GDM1 (cell line): ENCODE measurements around the gene RPRD1A.
"Not testable (repeated sequence)": the region's sequence is repeated elsewhere in the genome, so short reads cannot be mapped to it uniquely, and the experiment has no call there.

Source experiments
- DNase-seq: peaks from one replicate; lab custom pipeline; 2025; lab: John Stamatoyannopoulos, UW

RPRD1A gene, protein sequence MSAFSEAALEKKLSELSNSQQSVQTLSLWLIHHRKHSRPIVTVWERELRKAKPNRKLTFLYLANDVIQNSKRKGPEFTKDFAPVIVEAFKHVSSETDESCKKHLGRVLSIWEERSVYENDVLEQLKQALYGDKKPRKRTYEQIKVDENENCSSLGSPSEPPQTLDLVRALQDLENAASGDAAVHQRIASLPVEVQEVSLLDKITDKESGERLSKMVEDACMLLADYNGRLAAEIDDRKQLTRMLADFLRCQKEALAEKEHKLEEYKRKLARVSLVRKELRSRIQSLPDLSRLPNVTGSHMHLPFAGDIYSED

DNA sequence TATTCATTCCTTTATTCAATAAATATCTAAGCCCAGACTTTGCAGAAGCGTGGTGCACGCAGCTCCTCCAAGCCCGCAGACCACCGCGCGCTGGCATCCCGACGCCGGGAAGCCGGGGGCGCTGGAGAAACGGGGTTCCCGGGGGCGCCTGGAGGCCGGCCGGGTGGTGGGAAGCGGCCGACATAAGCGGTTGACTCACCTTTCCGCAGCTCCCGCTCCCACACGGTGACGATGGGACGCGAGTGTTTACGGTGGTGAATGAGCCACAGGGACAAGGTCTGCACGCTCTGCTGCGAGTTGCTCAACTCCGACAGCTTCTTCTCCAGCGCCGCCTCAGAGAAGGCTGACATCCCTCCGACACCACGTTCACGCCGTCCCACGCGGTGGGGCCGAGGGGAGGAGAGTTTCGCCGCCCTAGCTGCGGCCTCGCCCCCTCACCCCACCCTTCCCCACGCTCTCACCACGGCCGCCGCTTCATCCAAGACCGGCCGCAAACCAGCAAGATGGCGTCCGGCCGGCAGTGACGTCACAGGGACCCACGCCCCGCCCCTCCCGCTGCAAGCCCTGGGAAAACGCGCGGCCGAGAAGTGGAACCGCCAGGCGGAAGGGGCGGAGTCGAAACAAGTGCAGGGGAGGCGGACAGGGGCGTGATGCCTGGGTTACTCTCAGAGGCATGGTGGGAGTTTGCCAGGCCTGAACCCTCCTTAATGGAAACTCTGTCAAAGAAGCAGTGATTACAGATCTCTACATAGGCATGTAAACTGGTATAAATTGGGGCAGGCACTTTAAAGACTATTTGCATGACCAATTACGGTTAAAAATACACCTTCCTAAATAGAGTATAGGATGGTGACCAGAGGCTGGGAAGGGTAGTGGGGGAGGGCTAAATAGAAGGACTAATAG, at the start of gene RPRD1A:
TSS of gene RPRD1A (minus strand) at position 505 of the 903 bp plus-strand sequence. CDS start at position 350, 155 bp downstream.
- DNase-seq = peak; percentile 96

DNA sequence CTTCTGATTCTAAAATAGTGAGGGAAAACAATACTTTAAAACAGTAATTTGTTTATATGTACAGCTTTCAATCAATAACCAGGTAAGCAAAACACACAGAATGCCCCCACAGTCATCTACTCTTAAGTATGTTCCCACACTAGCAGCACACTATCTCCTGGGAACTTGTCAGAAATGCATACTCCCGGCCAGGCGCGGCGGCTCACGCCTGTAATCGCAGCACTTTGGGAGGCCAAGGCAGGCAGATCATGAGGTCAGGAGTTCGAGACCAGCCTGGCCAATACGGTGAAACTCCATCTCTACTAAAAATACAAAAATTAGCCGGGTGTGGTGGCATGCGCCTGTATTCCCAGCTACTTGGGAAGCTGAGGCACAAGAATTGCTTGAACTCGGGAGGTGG, 49.4 kb upstream of the RPRD1A start:
- not testable (repeated sequence) for DNase-seq

GRCh38 chr18:36114738-36115137, 47.4 kb upstream of the RPRD1A start:
- no peak for DNase-seq

DNA sequence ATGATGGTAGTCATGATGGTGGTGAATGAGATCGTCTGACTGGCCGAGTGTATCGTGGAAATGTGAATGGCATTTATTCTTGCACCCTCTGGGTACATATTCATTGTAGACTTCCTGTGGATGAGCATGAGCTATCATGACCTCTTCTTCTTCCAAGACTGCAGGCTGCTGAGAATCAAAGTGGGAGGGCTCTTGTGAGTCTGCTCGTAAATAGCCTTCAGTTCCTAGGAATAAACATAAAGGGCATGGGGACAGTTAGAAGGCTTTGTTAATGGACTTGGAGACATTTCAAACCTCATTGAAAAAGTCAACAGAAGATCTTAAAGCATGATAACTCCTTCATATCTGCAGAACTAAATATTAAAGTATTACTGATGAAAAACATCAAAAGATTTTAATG, 46.9 kb upstream of the RPRD1A start:
- DNase-seq = no peak

DNA sequence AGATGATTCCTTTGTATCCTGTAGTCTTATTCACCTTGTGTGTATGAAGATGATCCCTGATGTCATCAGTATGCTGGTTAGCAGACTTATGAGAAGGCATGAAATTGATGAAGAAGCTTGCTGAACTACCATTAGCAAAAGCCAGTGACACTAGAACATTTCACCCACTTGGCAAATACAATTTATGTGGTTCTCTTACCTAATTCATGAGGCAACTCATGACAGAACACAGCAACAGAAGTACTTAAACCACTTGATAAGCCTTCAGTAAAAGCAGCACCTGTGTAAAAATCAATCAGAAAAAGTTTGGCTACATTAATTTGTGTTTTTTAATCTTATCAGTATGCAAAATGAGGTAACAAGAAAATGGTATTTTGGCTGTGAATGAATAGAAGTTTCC, 44.9 kb upstream of the RPRD1A start:
- no peak for DNase-seq

GRCh38 chr18:36109737-36110136, 42.4 kb upstream of the RPRD1A start:
- DNase-seq = no peak

DNA sequence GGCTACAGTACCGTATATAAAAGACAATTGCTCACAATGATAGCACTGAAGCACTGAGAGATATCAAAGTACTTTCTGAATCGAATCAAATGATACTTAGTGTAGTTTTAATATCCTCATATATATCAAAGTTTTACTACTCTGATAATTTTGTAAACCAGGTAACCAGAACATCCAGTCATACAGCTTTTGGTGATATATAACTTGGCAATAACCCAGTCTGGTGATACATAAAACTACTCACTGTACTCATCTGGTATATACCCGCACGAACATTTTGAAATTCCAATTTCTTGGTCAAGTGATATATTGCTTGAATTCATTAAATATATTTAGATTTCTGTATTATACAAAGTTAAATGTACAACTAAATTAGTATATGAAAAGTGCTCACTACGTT, 41.2 kb upstream of the RPRD1A start:
- DNase-seq = no peak

- no peak for DNase-seq
These were observed 40.8 kb upstream of the RPRD1A start for GRCh38 chr18:36108196-36108595.

- DNase-seq = no peak
These were observed 40.1 kb upstream of the RPRD1A start for GRCh38 chr18:36107477-36107876.

- no peak for DNase-seq
These were observed 37.4 kb upstream of the RPRD1A start for GRCh38 chr18:36104749-36105148.

DNA sequence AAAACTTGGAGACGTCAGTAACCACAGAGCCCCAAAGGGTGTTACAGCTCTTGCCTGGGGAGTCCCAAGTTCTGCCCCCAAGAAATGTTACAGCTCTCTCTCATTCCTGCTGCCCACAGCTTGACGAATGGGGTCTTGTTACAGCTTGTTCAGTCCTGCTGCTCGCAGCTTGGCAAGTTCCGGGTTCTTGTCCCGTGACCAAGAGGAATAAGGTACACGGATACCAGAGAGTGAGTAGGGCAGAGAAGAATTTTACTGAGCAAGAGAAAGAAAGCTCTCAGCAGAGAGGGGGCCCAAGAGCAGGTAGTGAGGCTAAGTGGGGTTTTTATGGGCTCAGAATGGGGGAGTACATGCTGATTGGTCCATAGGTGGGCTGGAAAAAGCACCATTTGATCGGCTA, 34.6 kb upstream of the RPRD1A start:
- no peak for DNase-seq

- DNase-seq = no peak
These were observed 32.0 kb upstream of the RPRD1A start for GRCh38 chr18:36099311-36099710.

GRCh38 chr18:36096955-36097354, 29.6 kb upstream of the RPRD1A start:
- no peak for DNase-seq

- DNase-seq = peak; percentile 6
These were observed 28.7 kb upstream of the RPRD1A start for GRCh38 chr18:36095936-36096519.

GRCh38 chr18:36094431-36094830, 27.1 kb upstream of the RPRD1A start:
- no peak for DNase-seq

- DNase-seq = not testable (repeated sequence)
These were observed 24.8 kb upstream of the RPRD1A start for GRCh38 chr18:36092116-36092515.

- no peak for DNase-seq
These were observed 21.6 kb upstream of the RPRD1A start for GRCh38 chr18:36089001-36089400.

DNA sequence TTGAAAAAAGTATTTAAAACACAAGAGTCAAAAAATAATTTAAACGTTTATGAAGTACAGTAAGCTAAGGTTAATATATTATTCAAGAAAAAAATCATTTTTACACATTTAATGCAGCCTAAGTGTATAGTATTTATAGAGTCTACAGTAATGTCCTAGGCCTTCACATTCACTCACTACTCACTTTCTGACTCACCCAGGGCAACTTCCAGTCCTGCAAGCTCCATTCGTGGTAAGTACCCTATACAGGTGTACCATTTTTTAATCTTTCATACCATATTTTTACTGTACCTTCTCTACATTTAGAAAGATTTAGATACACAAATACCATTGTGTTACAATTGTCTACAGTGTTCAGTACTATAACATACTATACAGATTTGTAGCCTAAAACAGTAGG, 20.9 kb upstream of the RPRD1A start:
- DNase-seq = no peak

DNA sequence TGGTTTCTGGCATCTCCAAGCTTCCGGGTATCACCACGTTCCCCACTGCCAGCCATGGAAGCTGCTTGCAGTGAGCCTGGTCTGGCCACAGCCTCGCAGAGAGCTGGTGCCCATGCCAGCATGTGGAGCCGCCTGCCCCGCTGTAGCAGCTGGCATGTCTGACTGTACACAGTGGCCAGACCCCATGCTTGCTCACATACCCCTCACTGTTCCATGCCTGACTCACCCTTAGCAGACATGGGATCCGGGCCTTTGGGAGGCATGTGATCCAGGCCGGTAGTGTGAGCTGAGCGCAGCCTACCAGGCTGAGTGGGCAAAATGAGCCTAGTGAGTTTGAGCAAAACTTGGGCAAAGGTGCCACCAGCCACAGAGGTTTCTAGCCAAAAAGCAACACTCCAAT, 18.8 kb upstream of the RPRD1A start:
- DNase-seq = no peak

DNA sequence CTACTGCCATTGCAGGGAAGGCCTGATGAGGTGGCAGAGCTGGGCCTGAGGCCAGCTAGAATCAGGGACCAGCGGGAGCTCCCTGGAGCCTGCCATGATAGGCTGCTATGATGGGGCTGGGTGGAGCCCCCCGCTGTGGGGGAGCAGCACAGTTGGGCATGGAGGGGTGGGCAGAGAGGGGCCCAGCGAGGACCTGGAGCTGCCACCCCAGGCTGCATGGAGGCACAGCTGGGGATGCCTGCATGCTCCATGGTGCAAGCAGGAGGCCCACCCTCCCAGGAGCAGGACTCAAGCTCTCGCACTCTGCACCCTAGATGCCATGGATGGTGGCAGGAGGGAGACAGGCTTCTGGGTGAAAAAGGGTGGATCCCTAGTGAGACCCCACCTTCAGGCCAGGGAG, 17.8 kb upstream of the RPRD1A start:
- DNase-seq = no peak

GRCh38 chr18:36083729-36084128, 16.4 kb upstream of the RPRD1A start:
- no peak for DNase-seq

DNA sequence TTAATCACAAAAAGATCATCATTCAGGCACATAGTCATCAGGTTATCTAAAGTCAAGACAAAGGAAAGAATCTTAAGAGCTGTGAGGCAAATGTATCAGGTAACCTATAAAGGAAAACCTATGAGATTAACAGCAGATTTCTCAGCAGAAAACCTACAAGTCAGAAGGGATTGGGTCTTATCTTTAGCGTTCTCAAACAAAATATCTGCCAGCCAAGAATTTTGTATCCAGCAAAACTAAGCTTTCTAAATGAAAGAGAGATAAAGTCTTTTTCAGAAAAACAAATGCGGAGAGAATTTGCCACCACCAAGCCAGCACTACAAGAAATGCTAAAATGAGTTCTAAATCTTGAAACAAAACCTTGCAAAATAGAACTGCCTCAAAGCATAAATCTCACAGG, 13.8 kb upstream of the RPRD1A start:
- not testable (repeated sequence) for DNase-seq
